ENCODE data around the gene EAPP.

Gene EAPP

DNA sequence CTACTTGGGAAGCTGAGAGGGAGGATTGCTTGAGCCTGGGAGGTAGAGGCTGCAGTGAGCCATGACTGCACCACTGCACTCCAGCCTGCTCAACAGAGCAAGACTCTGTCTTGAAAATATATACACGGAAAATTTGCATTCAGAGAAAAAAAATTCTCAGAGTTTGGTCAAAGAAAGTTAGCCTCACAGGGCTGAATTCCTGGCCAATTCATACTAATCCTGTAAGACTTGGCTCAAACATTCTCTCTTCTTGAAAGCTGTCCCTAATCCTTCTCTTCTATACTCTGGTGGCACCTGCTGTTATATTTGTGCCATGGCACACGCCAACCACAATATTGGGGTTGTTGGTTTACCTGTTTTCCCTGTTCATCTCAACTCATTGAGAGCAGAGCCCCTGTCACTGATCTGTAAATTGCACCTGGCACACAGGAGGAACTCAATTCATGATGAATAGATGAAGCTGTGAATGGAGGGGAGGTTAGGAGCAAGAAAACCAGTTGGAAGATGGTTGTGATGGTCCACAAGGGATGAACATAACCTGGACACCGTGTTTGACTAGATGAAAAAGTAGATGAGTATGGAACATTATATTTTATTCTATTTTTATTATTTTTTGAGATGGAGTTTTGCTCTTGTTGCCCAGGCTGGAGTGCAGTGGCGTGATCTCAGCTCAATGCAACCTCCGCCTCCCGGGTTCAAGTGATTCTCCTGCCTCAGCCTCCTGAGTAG lies 40.7 kb downstream of the EAPP start:
- Mint-ChIP-seq H3K9me3 (no peaks in the 10 kb centered on the region), H3K27ac (peak overlapping the region in 2 of 3 experiments; percentile 12 to 15), H3K4me1 (peaks cover 24% of the 10 kb centered on the region), H3K27me3 (ENCODE audit: low read depth) (no peaks in the 10 kb centered on the region), H3K36me3 (ENCODE audit: low read depth) (no peaks in the 10 kb centered on the region), H3K4me3 (no peak overlapping the region)
- TF ChIP-seq, protein P1, sequence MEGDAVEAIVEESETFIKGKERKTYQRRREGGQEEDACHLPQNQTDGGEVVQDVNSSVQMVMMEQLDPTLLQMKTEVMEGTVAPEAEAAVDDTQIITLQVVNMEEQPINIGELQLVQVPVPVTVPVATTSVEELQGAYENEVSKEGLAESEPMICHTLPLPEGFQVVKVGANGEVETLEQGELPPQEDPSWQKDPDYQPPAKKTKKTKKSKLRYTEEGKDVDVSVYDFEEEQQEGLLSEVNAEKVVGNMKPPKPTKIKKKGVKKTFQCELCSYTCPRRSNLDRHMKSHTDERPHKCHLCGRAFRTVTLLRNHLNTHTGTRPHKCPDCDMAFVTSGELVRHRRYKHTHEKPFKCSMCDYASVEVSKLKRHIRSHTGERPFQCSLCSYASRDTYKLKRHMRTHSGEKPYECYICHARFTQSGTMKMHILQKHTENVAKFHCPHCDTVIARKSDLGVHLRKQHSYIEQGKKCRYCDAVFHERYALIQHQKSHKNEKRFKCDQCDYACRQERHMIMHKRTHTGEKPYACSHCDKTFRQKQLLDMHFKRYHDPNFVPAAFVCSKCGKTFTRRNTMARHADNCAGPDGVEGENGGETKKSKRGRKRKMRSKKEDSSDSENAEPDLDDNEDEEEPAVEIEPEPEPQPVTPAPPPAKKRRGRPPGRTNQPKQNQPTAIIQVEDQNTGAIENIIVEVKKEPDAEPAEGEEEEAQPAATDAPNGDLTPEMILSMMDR (IDR thresholded peaks at IDR 0.05; ENCODE audit: unreplicated experiment in 3 of 3): no peak

DNA sequence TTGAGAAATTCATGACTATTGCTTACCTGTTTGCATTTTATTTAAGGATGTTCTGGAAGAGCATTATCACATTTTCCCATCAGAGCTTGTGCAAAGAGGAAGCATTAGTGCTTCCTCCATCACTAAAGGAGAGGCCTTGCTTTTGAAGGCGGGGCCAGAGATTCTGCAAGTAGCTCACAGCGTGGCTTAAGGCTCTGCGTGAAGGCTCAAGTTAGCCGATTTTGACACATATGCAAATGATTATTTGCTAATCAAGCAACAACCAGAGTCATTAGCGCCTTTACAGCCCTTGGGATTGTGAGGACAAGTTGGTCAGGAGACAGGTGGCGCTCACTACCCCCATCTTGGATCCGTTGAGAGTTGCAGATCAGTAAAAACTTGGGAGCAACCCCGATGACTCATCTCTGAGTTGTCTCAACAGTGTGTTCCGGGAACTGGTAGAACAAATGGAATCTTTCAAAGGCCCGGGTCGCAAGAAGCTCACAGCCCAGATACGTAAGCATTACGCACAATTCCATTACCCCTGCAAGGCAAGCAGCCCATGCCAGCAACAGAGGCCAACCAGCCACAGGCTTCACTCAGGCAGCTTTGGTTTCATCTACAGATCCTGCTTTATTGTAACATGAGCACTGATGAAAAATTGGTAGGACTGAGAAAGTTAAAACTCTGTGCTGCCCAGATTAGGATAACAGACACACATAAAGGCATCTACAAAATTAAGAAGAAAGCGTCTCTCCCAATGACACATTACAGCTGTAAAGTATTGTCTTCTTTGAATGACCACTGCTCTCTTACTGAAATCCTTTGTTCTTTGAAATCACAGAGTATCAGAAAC lies 42.6 kb downstream of the EAPP start:
- H3K4me3 Mint-ChIP-seq: peak overlapping the region in 2 of 3 experiments; percentile 15 to 40
- peaks cover 12% of the 10 kb centered on the region for H3K4me1 Mint-ChIP-seq
- H3K27ac Mint-ChIP-seq: peak overlapping the region; percentile 94 to 96 (median 96)
- H3K36me3 Mint-ChIP-seq (ENCODE audit: low read depth): no peaks in the 10 kb centered on the region
- TF ChIP-seq, protein P1 (IDR thresholded peaks at IDR 0.05; ENCODE audit: unreplicated experiment in 3 of 3): no peak
- no peaks in the 10 kb centered on the region for H3K27me3 Mint-ChIP-seq (ENCODE audit: low read depth)
- H3K9me3 Mint-ChIP-seq: no peaks in the 10 kb centered on the region

DNA sequence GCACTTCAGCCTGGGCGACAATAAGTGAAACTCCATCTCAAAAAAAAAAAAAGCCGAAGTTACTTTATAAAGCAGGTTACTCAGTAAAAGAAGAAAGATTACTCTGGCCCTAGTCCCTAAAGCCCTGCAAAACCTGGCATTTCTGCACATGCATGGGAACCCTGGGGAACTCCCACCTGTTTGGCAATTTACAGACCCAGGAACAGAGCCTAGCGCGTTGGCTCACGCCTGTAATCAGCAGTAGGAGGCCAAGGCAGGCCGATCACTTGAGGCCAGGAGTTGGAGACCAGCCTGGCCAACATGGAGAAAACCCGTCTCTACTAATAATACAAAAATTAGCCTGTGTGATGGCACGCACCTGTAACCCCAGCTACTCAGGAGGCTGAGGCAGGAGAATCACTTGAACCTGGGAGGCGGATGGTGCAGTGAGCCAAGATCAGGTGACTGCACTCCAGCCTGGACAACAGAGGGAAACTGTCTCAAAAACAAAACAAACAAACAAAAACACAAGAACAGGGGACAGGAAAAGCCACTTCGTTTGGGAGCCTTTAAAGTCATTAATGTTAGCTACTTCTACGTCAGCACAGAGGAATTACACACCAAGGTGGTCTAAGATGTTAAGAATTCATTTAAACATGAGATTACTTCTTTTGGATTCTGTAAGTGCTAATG lies 43.4 kb downstream of the EAPP start:
- peaks cover 12% of the 10 kb centered on the region for H3K4me1 Mint-ChIP-seq
- H3K4me3 Mint-ChIP-seq: no peak overlapping the region
- TF ChIP-seq, protein P1 (IDR thresholded peaks at IDR 0.05; ENCODE audit: unreplicated experiment in 3 of 3): no peak
- peak overlapping the region; percentile 94 to 96 (median 96) for H3K27ac Mint-ChIP-seq
- H3K27me3 Mint-ChIP-seq (ENCODE audit: low read depth): no peaks in the 10 kb centered on the region
- no peaks in the 10 kb centered on the region for H3K9me3 Mint-ChIP-seq
- no peaks in the 10 kb centered on the region for H3K36me3 Mint-ChIP-seq (ENCODE audit: low read depth)

DNA sequence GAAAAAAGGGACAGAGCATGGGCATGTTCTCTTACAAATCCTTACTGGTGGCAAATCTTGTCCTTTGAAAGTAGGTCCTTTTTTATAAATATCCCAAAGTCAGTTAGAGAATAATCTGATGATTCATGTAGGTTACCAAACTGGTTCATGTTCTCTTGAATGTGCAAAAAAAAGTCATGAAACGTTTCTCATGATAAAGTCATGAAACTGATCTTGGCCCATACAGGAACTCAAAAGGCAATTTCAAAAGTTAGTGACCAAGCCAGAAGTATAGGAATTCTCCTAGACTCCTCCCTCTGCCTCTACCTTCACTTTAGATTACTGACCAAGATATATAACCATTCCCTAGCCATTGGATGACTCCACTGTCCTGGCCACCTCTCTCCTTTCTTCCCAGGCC lies 50.2 kb downstream of the EAPP start:
- H3K9me3 Mint-ChIP-seq: peaks cover 4% of the 10 kb centered on the region

DNA sequence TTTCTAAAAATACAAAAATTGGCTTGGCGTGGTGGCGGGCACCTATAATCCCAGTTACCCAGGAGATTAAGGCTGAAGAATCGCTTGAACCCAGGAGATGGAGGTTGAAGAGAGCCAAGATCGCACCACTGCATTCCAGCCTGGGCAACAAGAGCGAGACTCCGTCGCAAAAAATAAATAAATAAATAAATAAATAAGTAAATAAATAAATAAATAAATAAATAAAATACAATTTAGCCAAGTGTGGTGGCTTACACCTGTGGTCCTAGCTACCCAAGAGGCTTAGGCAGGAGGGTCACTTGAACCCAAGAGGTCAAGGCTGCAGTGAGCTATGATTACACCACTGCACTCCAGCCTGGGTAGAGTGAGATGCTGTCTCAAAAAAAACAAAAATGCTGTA lies 51.0 kb downstream of the EAPP start:
- H3K9me3 Mint-ChIP-seq: peaks cover 4% of the 10 kb centered on the region
- TF ChIP-seq, protein P1 (IDR thresholded peaks at IDR 0.05; ENCODE audit: unreplicated experiment in 3 of 3): no peak
- no peak overlapping the region for H3K4me3 Mint-ChIP-seq
- H3K4me1 Mint-ChIP-seq: no peaks in the 10 kb centered on the region
- no peak overlapping the region for H3K27ac Mint-ChIP-seq
- H3K36me3 Mint-ChIP-seq (ENCODE audit: low read depth): no peaks in the 10 kb centered on the region
- H3K27me3 Mint-ChIP-seq (ENCODE audit: low read depth): no peaks in the 10 kb centered on the region

More for the DNA sequence above, 50.2 kb downstream of the EAPP start:
- no peaks in the 10 kb centered on the region for H3K4me1 Mint-ChIP-seq
- no peak overlapping the region for H3K27ac Mint-ChIP-seq
- TF ChIP-seq, protein P1 (IDR thresholded peaks at IDR 0.05; ENCODE audit: unreplicated experiment in 3 of 3): no peak
- no peak overlapping the region for H3K4me3 Mint-ChIP-seq
- H3K36me3 Mint-ChIP-seq (ENCODE audit: low read depth): no peaks in the 10 kb centered on the region
- H3K27me3 Mint-ChIP-seq (ENCODE audit: low read depth): no peaks in the 10 kb centered on the region

Data from nephron (organoid).